A549 (cell line): ENCODE measurements around the gene CFI. TPM values are rescaled to one million over a fixed set of nuclear protein-coding genes. Genes with fewer than 3 reads are reported as not detected.

ENCODE experiments used
- ATAC-seq, 2 experiments: fragments of 200-7000 bp in 1 of 2; fragments of >200 bp in 1 of 2; cut with Nextera tagmentation in 1 of 2; cut with Tn5 transposase in 1 of 2; 3 replicates each; pipeline versions ENCODE4 v1.8.0 to v1.9.1; 2018 to 2020; ENCODE audit warnings: mild to moderate bottlenecking in 1 of 2, moderate library complexity in 1 of 2
- CTCF ChIA-PET: fragments of 300-600 bp; sonication (Branson Sonifier 250); formaldehyde crosslinking; extraction: SDS; loops from one replicate; lab custom pipeline; 2021; ENCODE audit warnings: antibody characterized with exemption, inconsistent platforms; lab: Yijun Ruan, JAX
- POLR2A ChIA-PET: fragments of 350-600 bp; formaldehyde crosslinking; extraction: SDS; loops from one replicate; lab custom pipeline; 2021; ENCODE audit warnings: antibody characterized with exemption, inconsistent platforms; lab: Yijun Ruan, JAX
- DNase-seq, 2 experiments: peaks; one replicate each; pipeline versions ENCODE4 v3.0.0 to v3.0.0-alpha.2; 2011 to 2016; ENCODE audit warnings: low read depth in 1 of 2, low spot score in 1 of 2
- FAIRE-seq: peaks from 2 replicates; lab custom pipeline; 2011; peaks lifted over from hg19 to GRCh38; lab: Jason Lieb, UNC
- H3K27ac ChIP-seq, 2 experiments: fragments of >200 bp; sonication (Bioruptor Twin); formaldehyde crosslinking; 3 replicates each; pipeline ENCODE4 v1.5.1; 2016 to 2017
- H3K4me1 ChIP-seq: fragments of >200 bp; sonication (Bioruptor Twin); formaldehyde crosslinking; 3 replicates; pipeline ENCODE4 v1.6.1; 2016
- H3K4me2 ChIP-seq: fragments of >200 bp; sonication (Bioruptor Twin); formaldehyde crosslinking; 3 replicates; pipeline ENCODE4 v1.6.1; 2016
- H3K4me3 ChIP-seq: fragments of >200 bp; sonication (Bioruptor Twin); formaldehyde crosslinking; 3 replicates; pipeline ENCODE4 v1.5.1; 2016
- H3K9me3 ChIP-seq: fragments of >200 bp; sonication (Bioruptor Twin); formaldehyde crosslinking; 3 replicates; pipeline ENCODE4 v1.6.1; 2016
- ATOH8 ChIP-seq: fragments of 250-450 bp; sonication (Bioruptor Pico); IDR thresholded peaks from 2 replicates; pipeline ENCODE4 v1.5.0; 2020; ENCODE audit warnings: low read depth, mild to moderate bottlenecking, moderate library complexity
- BHLHE40 ChIP-seq: IDR thresholded peaks from 2 replicates; pipeline ENCODE4 v1.6.1; 2012; ENCODE audit warnings: low read depth, low read length, inconsistent platforms
- CBX2 ChIP-seq: fragments of 200-600 bp; sonication (generic); IDR thresholded peaks from 2 replicates; pipeline ENCODE4 v1.6.1; 2016; ENCODE audit warnings: low read depth, mild to moderate bottlenecking, borderline replicate concordance
- CBX8 ChIP-seq: fragments of 200-600 bp; sonication (generic); IDR thresholded peaks from 2 replicates; pipeline ENCODE4 v1.6.1; 2016
- EHF ChIP-seq: fragments of 250-450 bp; sonication (Bioruptor Pico); IDR thresholded peaks from 2 replicates; pipeline ENCODE4 v1.5.0; 2020; ENCODE audit warnings: mild to moderate bottlenecking
- EHMT2 ChIP-seq: fragments of 200-600 bp; sonication (generic); IDR thresholded peaks from 2 replicates; pipeline ENCODE4 v1.6.1; 2016; ENCODE audit warnings: antibody characterized with exemption, low read depth, mild to moderate bottlenecking, moderate library complexity
- EP300 ChIP-seq, 2 experiments: fragments of >200 bp; sonication (Bioruptor Twin); formaldehyde crosslinking; IDR thresholded peaks; 2 replicates in 1 of 2; 3 replicates in 1 of 2; pipeline ENCODE4 v1.6.1; 2016 to 2017
- FOSB ChIP-seq: fragments of 250-450 bp; sonication (Bioruptor Pico); IDR thresholded peaks from 2 replicates; pipeline ENCODE4 v1.5.0; 2020; ENCODE audit warnings: mild to moderate bottlenecking, moderate library complexity
- HEYL ChIP-seq: fragments of 250-450 bp; sonication (Bioruptor Pico); IDR thresholded peaks from 2 replicates; pipeline ENCODE4 v1.8.0; 2021; ENCODE audit warnings: mild to moderate bottlenecking, moderate library complexity
- HOXB5 ChIP-seq: fragments of 250-450 bp; sonication (Bioruptor Pico); IDR thresholded peaks from 2 replicates; pipeline ENCODE4 v1.5.0; 2020; ENCODE audit warnings: mild to moderate bottlenecking, moderate library complexity
- JUN ChIP-seq, 2 experiments: fragments of >200 bp; sonication (Bioruptor Twin); formaldehyde crosslinking; IDR thresholded peaks; 2 replicates in 1 of 2; 3 replicates in 1 of 2; pipeline ENCODE4 v1.6.1; 2016 to 2017
- KDM1A ChIP-seq: fragments of 200-600 bp; sonication (generic); IDR thresholded peaks from 2 replicates; pipeline ENCODE4 v1.6.1; 2016; ENCODE audit warnings: low read depth, mild to moderate bottlenecking
- KDM5A ChIP-seq: fragments of 200-600 bp; sonication (generic); IDR thresholded peaks from 2 replicates; pipeline ENCODE4 v1.6.1; 2016; ENCODE audit warnings: antibody characterized with exemption, mild to moderate bottlenecking
- MYC ChIP-seq: IDR thresholded peaks from 2 replicates; pipeline ENCODE4 v1.6.1; 2012; ENCODE audit warnings: mild to moderate bottlenecking, inconsistent platforms, low read length, improper control_type of control experiment, borderline replicate concordance
- NFE2L2 ChIP-seq: fragments of 150-350 bp; conservative IDR thresholded peaks from 2 replicates; pipeline ENCODE4 v1.6.1; 2014; ENCODE audit warnings: low read length
- PHF8 ChIP-seq: fragments of 200-600 bp; sonication (generic); IDR thresholded peaks from 2 replicates; pipeline ENCODE4 v1.6.1; 2016; ENCODE audit warnings: low read depth, mild to moderate bottlenecking, antibody characterized with exemption, moderate library complexity, borderline replicate concordance
- POLR2A ChIP-seq: IDR thresholded peaks from 2 replicates; pipeline ENCODE4 v1.6.1; 2012; ENCODE audit warnings: mild to moderate bottlenecking, low read length
- RAD21 ChIP-seq, 2 experiments: fragments of >200 bp in 1 of 2; sonication (Bioruptor Twin) in 1 of 2; formaldehyde crosslinking in 1 of 2; IDR thresholded peaks in 1 of 2; conservative IDR thresholded peaks in 1 of 2; 2 replicates in 1 of 2; 3 replicates in 1 of 2; pipeline ENCODE4 v1.6.1; 2012 to 2018; ENCODE audit warnings: inconsistent platforms in 1 of 2
- RCOR1 ChIP-seq: fragments of 150-350 bp; IDR thresholded peaks from 2 replicates; pipeline ENCODE4 v1.6.1; 2014; ENCODE audit warnings: antibody characterized with exemption, low read length, low read depth
- SMC3 ChIP-seq: fragments of >200 bp; sonication (Bioruptor Twin); formaldehyde crosslinking; IDR thresholded peaks from 3 replicates; pipeline ENCODE4 v1.6.1; 2018; ENCODE audit warnings: inconsistent platforms
- USF2 ChIP-seq: fragments of 450-650 bp; IDR thresholded peaks from 2 replicates; pipeline ENCODE4 v1.6.1; 2014; ENCODE audit warnings: antibody characterized with exemption
- ZFP36 ChIP-seq: fragments of 450-650 bp; IDR thresholded peaks from 2 replicates; pipeline ENCODE4 v1.6.1; 2014; ENCODE audit warnings: borderline replicate concordance; ENCODE audit not compliant: partially characterized antibody
- WGBS: methylation state at CpG from one replicate; pipeline ENCODE4 v1.1.6; 2017; ENCODE audit errors: missing lambda C conversion rate; 5-methylcytosine and 5-hydroxymethylcytosine counted together
- polyA plus RNA-seq, 4 experiments: library from polyadenylated mRNA; depleted of rRNA in 3 of 4; stranded (reverse); fragments of >200 nt; fragmentation: RNase III in 1 of 4; extraction: RNeasy Plus Mini Kit Qiagen cat#74134 plus additional on column Dnase treatment in 1 of 4; gene quantifications; 2 replicates in 3 of 4; 3 replicates in 1 of 4; pipeline ENCODE4 v1.2.3, GENCODE V29; 2011 to 2017
- TF ChIP-seq, protein P1 (sequence below): IDR thresholded peaks from 2 replicates; pipeline ENCODE4 v1.6.1; 2012

Gene CFI
- polyA plus RNA-seq, 2 of the 4 experiments (the other 2 are of a cell fraction) = 2.6 to 2.8 TPM

DNA sequence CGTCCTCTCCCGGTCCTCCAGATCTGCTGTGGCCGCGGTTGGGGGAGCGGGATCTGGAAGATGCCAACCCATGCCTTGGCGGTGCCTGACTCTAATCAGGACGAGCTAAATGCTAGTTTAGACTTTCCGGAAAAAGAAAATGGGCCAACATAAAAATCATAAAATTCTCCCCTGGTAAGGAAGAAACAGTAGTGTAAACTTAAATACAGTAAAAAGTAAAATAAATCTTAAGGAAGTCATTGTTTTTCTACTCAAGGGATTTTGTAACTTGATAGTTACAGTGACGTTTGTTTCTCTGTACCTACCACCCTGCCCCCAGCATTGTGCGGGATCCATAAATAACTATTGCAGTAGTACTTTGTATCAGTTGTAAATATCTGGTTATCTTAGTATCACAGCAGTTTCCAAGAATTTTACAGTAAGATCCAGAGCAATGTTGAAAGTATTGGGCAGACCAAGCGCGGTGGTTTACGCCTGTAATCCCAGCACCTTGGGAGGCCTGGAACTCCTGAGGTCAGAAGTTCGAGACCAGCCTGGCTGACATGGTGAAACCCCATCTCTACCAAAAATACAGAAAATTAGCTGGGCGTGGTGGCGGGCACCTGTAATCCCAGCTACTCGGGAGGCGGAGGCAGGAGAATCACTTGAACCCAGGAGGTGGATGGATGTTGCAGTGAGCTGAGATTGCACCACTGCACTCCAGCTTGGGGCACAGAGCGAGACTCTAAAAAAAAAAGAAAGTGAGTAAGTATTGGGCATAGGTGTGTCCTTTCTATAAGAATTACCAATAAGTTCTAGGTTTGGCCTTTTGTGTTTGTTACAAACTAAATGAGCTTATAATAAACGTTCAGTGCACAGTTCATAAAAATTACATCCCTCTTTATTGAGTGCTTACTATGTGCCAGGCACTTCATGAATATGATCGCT lies 70.9 kb downstream of the CFI start:
- TF ChIP-seq USF2 (no peak), KDM5A (no peak), NFE2L2 (no peak), ATOH8 (CRISPR knock-in tag) (no peak), HEYL (no peak), BHLHE40 (no peak), EHF (no peak), EHMT2 (no peak), CBX8 (no peak), POLR2A (no peak), CBX2 (no peak), MYC (no peak), HOXB5 (CRISPR knock-in tag) (no peak), RCOR1 (no peak), JUN (IDR thresholded peaks at IDR 0.05) (no peak), ZFP36 (no peak), FOSB (no peak), SMC3 (no peak), KDM1A (no peak)
- TF ChIP-seq, protein P1, sequence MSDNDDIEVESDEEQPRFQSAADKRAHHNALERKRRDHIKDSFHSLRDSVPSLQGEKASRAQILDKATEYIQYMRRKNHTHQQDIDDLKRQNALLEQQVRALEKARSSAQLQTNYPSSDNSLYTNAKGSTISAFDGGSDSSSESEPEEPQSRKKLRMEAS = no peak
- ATAC-seq (peak in 1 of 2 experiments; percentile 81; a peak in 1 of 6 replicates), FAIRE-seq (no peak), DNase-seq (no peak)
- Histone ChIP-seq H3K27ac (peak overlapping the region; percentile 89 to 91), H3K9me3 (no peaks in the 10 kb centered on the region), H3K4me2 (peak overlapping the region; percentile 91), H3K4me1 (peaks cover 11% of the 10 kb centered on the region), H3K4me3 (peak overlapping the region; percentile 96)
- POLR2A ChIA-PET = no interaction called here
- CTCF ChIA-PET = interaction anchor here (0.6 to 1.6 kb wide), 3 partner anchors 17 to 408 kb away, joined by 3 to 7 read pairs (median 3); no protein-coding TSS in a partner anchor
- WGBS = 59% methylated on average over 20 of the region's 21 CpGs

DNA sequence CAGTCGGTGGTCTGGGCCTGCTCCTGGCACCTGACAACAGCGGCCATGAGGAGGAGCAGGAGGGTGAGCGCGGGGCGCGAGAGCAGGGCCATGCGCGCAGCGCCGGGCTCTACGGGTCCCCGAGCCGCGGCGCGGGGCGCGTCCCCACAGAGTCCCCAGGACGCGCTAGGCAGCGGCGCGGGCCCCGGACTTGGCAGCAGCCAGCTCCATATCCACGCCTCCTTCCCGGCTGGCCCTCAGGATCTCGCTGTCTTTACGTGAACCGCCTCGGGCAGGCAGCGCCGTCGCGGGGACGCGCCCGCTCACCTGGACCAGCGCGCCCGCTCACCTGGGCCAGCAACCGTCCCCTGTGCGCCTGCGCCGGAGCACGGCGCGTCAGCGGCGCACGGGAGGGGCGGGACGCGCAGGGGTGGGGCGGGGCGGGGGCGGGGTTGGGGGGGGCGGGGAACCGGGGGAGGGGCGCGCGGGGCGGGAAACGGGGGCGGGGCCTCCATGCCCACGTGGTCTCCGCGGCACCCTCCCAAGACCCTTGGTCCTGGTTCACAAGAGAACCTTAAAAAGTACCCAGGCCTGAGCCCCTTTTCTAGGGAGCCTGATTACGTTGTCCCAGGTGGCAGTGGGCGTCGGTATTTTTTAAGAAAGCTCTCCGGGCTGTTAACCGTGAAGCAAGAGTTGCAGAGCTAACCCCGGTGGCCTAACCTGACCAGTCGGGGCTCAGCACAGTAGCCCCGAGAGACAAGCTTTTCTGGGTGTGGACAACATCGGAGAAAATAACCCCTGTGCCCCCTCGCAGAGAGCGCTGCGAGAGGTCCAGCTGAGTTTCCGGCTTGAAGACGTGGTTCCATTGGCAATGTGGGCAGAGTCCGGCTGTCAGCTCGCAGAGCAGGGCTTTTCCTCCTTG lies 71.8 kb downstream of the CFI start, which contains the start of gene PLA2G12A:
Gene PLA2G12A (minus strand): TSS at position 353 of the 901 bp plus-strand sequence. CDS start 261 bp downstream, at position 92.
- no peak for FAIRE-seq
- CTCF ChIA-PET = interaction anchor here (0.5 to 1.6 kb wide), 4 partner anchors 18 to 1605 kb away, joined by 3 to 7 read pairs (median 4); no protein-coding TSS in a partner anchor

More for the DNA sequence above, 71.8 kb downstream of the CFI start, which contains the start of gene PLA2G12A:
- peak within 1 kb of the TSS; percentile 96 for H3K4me3 ChIP-seq
- peak; percentile 89 to 90 for ATAC-seq
- POLR2A ChIA-PET = interaction anchor here (0.5 to 0.6 kb wide), 2 partner anchors 67 to 297 kb away, joined by 3 to 6 read pairs; no protein-coding TSS in a partner anchor
- TF ChIP-seq RAD21 (conservative IDR thresholded peaks at IDR 0.05 in 1 of 2, IDR thresholded peaks at IDR 0.05 in 1 of 2) = no peak
- peak; percentile 7; the same call in 1 of the 2 replicates for TF ChIP-seq PHF8
- no peak for TF ChIP-seq EP300 (IDR thresholded peaks at IDR 0.05)
- TF ChIP-seq USF2 = peak; percentile 40; the same call in 1 of the 2 replicates
- peak; percentile 81 for TF ChIP-seq POLR2A
- TF ChIP-seq, protein P1 = peak; percentile 42; the same call in 1 of the 2 replicates
- peak in 1 of 2 experiments; percentile 29; a peak in 1 of 5 replicates for TF ChIP-seq JUN (IDR thresholded peaks at IDR 0.05)
- TF ChIP-seq, all 56 proteins: peak for 5
- Histone ChIP-seq H3K4me1 (peaks cover 11% of the 10 kb centered on the region), H3K4me2 (peak within 1 kb of the TSS; percentile 91), H3K27ac (peak within 1 kb of the TSS; percentile 89 to 91), H3K9me3 (no peaks in the 10 kb centered on the region)
- DNase-seq = peak; percentile 38 to 56
- WGBS = 0% methylated on average over 1 of the region's 83 CpGs
